ENCODE results near the gene A3GALT2.

A3GALT2 gene

GRCh38 chr1:33272509-33272908, 48.4 kb downstream of the A3GALT2 start:
- Histone ChIP-seq H3K36me3 (ENCODE audit: control insufficient read depth in 2 of 2, insufficient read depth in 2 of 2, low read length in 2 of 2) (peaks cover 15 to 20% of the 10 kb centered on the region in 2 donors), H3K27ac (ENCODE audit: low read length) (no peak overlapping the region), H3K4me1 (ENCODE audit: control insufficient read depth, insufficient read depth, low read length) (peaks cover 13% of the 10 kb centered on the region)

GRCh38 chr1:33271666-33272505, 49.0 kb downstream of the A3GALT2 start:
- Histone ChIP-seq H3K9ac (ENCODE audit: low read length in 2 of 2) (no peak overlapping the region), H3K36me3 (ENCODE audit: control insufficient read depth in 2 of 2, insufficient read depth in 2 of 2, low read length in 2 of 2) (peaks cover 9 to 14% of the 10 kb centered on the region in 2 donors), H3K9me3 (ENCODE audit: control insufficient read depth in 2 of 2, low read length in 2 of 2) (no peaks in the 10 kb centered on the region), H3K27ac (ENCODE audit: low read length) (no peak overlapping the region), H3K27me3 (ENCODE audit: control insufficient read depth in 1 of 2, insufficient read depth in 2 of 2, low read length in 2 of 2) (no peaks in the 10 kb centered on the region), H3K4me1 (ENCODE audit: control insufficient read depth, insufficient read depth, low read length) (peaks cover 13% of the 10 kb centered on the region), H3K4me3 (ENCODE audit: low read length in 2 of 2) (no peak overlapping the region)

More at GRCh38 chr1:33272509-33272908, 48.4 kb downstream of the A3GALT2 start:
- Histone ChIP-seq H3K9me3 (ENCODE audit: control insufficient read depth in 2 of 2, low read length in 2 of 2) (no peaks in the 10 kb centered on the region), H3K9ac (ENCODE audit: low read length in 2 of 2) (no peak overlapping the region), H3K4me3 (ENCODE audit: low read length in 2 of 2) (no peak overlapping the region), H3K27me3 (ENCODE audit: control insufficient read depth in 1 of 2, insufficient read depth in 2 of 2, low read length in 2 of 2) (no peaks in the 10 kb centered on the region)

GRCh38 chr1:33270808-33271465, 50.0 kb downstream of the A3GALT2 start:
- H3K36me3 ChIP-seq (ENCODE audit: control insufficient read depth in 2 of 2, insufficient read depth in 2 of 2, low read length in 2 of 2) = peaks cover 6 to 14% of the 10 kb centered on the region in 2 donors
- no peak overlapping the region for H3K27ac ChIP-seq (ENCODE audit: low read length)
- no peak overlapping the region for H3K4me3 ChIP-seq (ENCODE audit: low read length in 2 of 2)
- no peak overlapping the region for H3K9ac ChIP-seq (ENCODE audit: low read length in 2 of 2)
- no peaks in the 10 kb centered on the region for H3K9me3 ChIP-seq (ENCODE audit: control insufficient read depth in 2 of 2, low read length in 2 of 2)
- H3K4me1 ChIP-seq (ENCODE audit: control insufficient read depth, insufficient read depth, low read length) = peaks cover 16% of the 10 kb centered on the region
- H3K27me3 ChIP-seq (ENCODE audit: control insufficient read depth in 1 of 2, insufficient read depth in 2 of 2, low read length in 2 of 2) = no peaks in the 10 kb centered on the region

DNA sequence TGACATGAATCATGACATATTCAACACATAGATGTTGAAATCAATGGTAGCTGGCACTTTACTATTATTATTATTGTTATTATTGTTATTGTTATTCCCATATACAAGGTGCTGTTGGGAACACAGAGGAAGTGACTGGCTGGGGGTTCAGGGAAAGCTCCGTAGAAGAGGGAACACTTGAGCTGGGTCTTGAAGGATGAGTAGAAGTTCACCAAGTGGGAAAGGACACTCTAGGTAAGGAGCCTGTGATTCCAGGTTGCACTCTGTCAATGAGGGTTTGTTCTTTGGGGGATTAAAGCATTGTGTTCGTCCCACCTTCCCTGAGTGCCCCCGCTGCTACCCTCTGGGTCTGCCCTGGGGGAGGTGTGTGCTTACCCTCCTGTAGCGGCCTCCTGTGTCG, 50.5 kb downstream of the A3GALT2 start:
- Histone ChIP-seq H3K4me1 (ENCODE audit: control insufficient read depth, insufficient read depth, low read length) (peaks cover 17% of the 10 kb centered on the region), H3K36me3 (ENCODE audit: control insufficient read depth in 2 of 2, insufficient read depth in 2 of 2, low read length in 2 of 2) (peaks cover 6 to 14% of the 10 kb centered on the region in 2 donors), H3K27ac (ENCODE audit: low read length) (no peak overlapping the region), H3K9me3 (ENCODE audit: control insufficient read depth in 2 of 2, low read length in 2 of 2) (no peaks in the 10 kb centered on the region), H3K4me3 (ENCODE audit: low read length in 2 of 2) (no peak overlapping the region), H3K27me3 (ENCODE audit: control insufficient read depth in 1 of 2, insufficient read depth in 2 of 2, low read length in 2 of 2) (no peaks in the 10 kb centered on the region), H3K9ac (ENCODE audit: low read length in 2 of 2) (no peak overlapping the region)

DNA sequence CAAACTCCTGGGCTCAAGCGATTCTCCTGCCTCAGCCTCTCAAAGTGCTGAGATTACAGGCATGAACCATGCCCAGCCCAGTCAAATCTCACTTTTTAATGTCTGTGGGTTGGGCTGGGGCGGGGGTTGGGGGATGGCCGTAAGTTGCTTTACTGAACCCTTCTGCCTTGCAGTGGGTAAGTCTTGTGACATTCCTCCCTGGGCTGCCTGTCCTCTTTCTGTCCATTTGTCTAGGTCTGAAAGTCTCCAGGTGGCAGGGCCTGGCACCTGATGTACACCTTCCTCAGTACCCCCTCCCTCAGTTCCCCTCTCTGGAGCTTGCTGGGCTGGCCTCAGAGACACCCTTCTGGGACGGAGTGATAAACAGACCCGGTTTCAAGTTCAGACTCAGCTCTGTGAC, 51.3 kb downstream of the A3GALT2 start:
- Histone ChIP-seq H3K4me1 (ENCODE audit: control insufficient read depth, insufficient read depth, low read length) (peaks cover 17% of the 10 kb centered on the region), H3K27ac (ENCODE audit: low read length) (peak overlapping the region; percentile 31), H3K36me3 (ENCODE audit: control insufficient read depth in 2 of 2, insufficient read depth in 2 of 2, low read length in 2 of 2) (peaks cover 6 to 14% of the 10 kb centered on the region in 2 donors), H3K9me3 (ENCODE audit: control insufficient read depth in 2 of 2, low read length in 2 of 2) (no peaks in the 10 kb centered on the region), H3K4me3 (ENCODE audit: low read length in 2 of 2) (no peak overlapping the region), H3K27me3 (ENCODE audit: control insufficient read depth in 1 of 2, insufficient read depth in 2 of 2, low read length in 2 of 2) (no peaks in the 10 kb centered on the region), H3K9ac (ENCODE audit: low read length in 2 of 2) (no peak overlapping the region)

- H3K27me3 ChIP-seq (ENCODE audit: control insufficient read depth in 1 of 2, insufficient read depth in 2 of 2, low read length in 2 of 2) = no peaks in the 10 kb centered on the region
- peak overlapping the region; percentile 31 for H3K27ac ChIP-seq (ENCODE audit: low read length)
- H3K4me3 ChIP-seq (ENCODE audit: low read length in 2 of 2) = no peak overlapping the region
- H3K9me3 ChIP-seq (ENCODE audit: control insufficient read depth in 2 of 2, low read length in 2 of 2) = no peaks in the 10 kb centered on the region
- peaks cover 6 to 14% of the 10 kb centered on the region in 2 donors for H3K36me3 ChIP-seq (ENCODE audit: control insufficient read depth in 2 of 2, insufficient read depth in 2 of 2, low read length in 2 of 2)
- no peak overlapping the region for H3K9ac ChIP-seq (ENCODE audit: low read length in 2 of 2)
- H3K4me1 ChIP-seq (ENCODE audit: control insufficient read depth, insufficient read depth, low read length) = peaks cover 18% of the 10 kb centered on the region
These were observed 51.8 kb downstream of the A3GALT2 start for GRCh38 chr1:33268927-33269610.

GRCh38 chr1:33268457-33268856, 52.4 kb downstream of the A3GALT2 start:
- Histone ChIP-seq H3K4me3 (ENCODE audit: low read length in 2 of 2) (no peak overlapping the region), H3K36me3 (ENCODE audit: control insufficient read depth in 2 of 2, insufficient read depth in 2 of 2, low read length in 2 of 2) (peaks cover 6 to 14% of the 10 kb centered on the region in 2 donors), H3K9ac (ENCODE audit: low read length in 2 of 2) (no peak overlapping the region), H3K27me3 (ENCODE audit: control insufficient read depth in 1 of 2, insufficient read depth in 2 of 2, low read length in 2 of 2) (no peaks in the 10 kb centered on the region), H3K27ac (ENCODE audit: low read length) (no peak overlapping the region), H3K9me3 (ENCODE audit: control insufficient read depth in 2 of 2, low read length in 2 of 2) (no peaks in the 10 kb centered on the region), H3K4me1 (ENCODE audit: control insufficient read depth, insufficient read depth, low read length) (peaks cover 23% of the 10 kb centered on the region)

DNA sequence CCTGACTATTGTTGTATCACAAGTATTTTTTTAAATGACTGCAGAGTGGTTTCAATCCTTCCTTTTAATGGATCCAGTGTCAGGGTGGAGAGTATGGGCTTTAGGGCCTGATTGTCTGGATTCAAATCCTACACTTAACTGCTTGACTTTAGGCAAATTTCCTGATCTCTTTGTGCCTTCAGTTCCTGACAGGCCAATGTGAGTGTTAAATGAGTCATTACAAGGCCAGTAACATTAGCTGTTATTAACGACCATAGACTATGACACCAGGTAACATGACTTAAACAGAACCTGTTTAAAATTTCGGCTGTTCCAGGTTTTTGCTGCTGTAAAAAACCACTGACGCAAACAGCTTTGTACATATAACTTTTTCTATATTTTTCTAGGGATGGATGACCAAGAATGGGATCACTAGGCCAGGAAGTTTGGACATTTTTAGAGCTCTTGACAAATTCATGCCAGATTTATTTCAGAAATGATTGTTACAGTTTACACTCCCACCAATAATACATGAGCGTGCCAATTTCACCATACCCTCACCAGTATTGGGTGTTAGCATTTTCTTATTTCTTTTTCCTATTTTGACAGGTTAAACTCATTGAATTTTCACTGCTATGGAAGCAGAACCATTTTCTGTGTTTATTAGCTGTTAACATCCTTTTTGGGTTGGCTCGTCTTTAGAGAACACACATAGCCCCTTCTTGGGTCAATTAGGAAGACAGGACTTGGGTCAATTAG, 53.3 kb downstream of the A3GALT2 start:
- peaks cover 10 to 15% of the 10 kb centered on the region in 2 donors for H3K36me3 ChIP-seq (ENCODE audit: control insufficient read depth in 2 of 2, insufficient read depth in 2 of 2, low read length in 2 of 2)
- no peak overlapping the region for H3K4me3 ChIP-seq (ENCODE audit: low read length in 2 of 2)
- no peaks in the 10 kb centered on the region for H3K27me3 ChIP-seq (ENCODE audit: control insufficient read depth in 1 of 2, insufficient read depth in 2 of 2, low read length in 2 of 2)
- H3K27ac ChIP-seq (ENCODE audit: low read length) = no peak overlapping the region
- no peaks in the 10 kb centered on the region for H3K9me3 ChIP-seq (ENCODE audit: control insufficient read depth in 2 of 2, low read length in 2 of 2)
- H3K4me1 ChIP-seq (ENCODE audit: control insufficient read depth, insufficient read depth, low read length) = peaks cover 25% of the 10 kb centered on the region
- no peak overlapping the region for H3K9ac ChIP-seq (ENCODE audit: low read length in 2 of 2)

DNA sequence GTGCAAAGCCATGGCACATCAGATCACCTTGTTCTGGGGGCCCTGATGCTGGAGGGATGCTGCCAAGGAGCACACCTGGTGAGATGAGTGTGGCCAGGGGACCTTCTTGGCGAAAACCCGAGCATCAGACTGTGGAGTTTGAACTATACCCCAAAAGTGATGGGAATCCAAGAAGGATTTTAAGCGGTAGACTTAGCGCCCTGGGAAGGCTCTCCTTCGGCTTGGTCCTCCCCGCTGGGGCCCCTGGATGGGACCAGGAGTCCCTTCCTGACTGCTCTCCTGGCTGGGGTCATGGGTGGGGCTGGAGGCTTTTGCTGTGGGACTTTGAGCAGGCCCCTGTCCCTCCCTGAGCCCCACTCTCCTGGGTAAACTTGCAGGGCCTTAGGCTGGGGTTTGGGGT, 54.1 kb downstream of the A3GALT2 start:
- Histone ChIP-seq H3K4me3 (ENCODE audit: low read length in 2 of 2) (no peak overlapping the region), H3K9ac (ENCODE audit: low read length in 2 of 2) (no peak overlapping the region), H3K9me3 (ENCODE audit: control insufficient read depth in 2 of 2, low read length in 2 of 2) (no peaks in the 10 kb centered on the region), H3K27ac (ENCODE audit: low read length) (no peak overlapping the region), H3K4me1 (ENCODE audit: control insufficient read depth, insufficient read depth, low read length) (peaks cover 26% of the 10 kb centered on the region), H3K27me3 (ENCODE audit: control insufficient read depth in 1 of 2, insufficient read depth in 2 of 2, low read length in 2 of 2) (no peaks in the 10 kb centered on the region), H3K36me3 (ENCODE audit: control insufficient read depth in 2 of 2, insufficient read depth in 2 of 2, low read length in 2 of 2) (peaks cover 6 to 16% of the 10 kb centered on the region in 2 donors)
